Skin epidermis (tissue), 12 donors: ENCODE data around the gene PDZRN4.
"Not testable (repeated sequence)": the region's sequence is repeated elsewhere in the genome, so short reads cannot be mapped to it uniquely, and the experiment has no call there.

Experiments used
- H3K27ac ChIP-seq, 21 experiments: fragments of 200-600 bp; sonication (generic) in 11 of 21; one replicate each; pipeline ENCODE4 v1.5.0; 2020; ENCODE audit warnings: mild to moderate bottlenecking in 3 of 21, inconsistent platforms in 2 of 21, moderate library complexity in 2 of 21
- H3K4me3 ChIP-seq, 7 experiments: fragments of 200-600 bp; sonication (generic) in 2 of 7; one replicate each; pipeline ENCODE4 v1.5.0; 2020; ENCODE audit warnings: inconsistent platforms in 2 of 7, mild to moderate bottlenecking in 2 of 7, moderate library complexity in 1 of 7

The PDZRN4 gene

DNA sequence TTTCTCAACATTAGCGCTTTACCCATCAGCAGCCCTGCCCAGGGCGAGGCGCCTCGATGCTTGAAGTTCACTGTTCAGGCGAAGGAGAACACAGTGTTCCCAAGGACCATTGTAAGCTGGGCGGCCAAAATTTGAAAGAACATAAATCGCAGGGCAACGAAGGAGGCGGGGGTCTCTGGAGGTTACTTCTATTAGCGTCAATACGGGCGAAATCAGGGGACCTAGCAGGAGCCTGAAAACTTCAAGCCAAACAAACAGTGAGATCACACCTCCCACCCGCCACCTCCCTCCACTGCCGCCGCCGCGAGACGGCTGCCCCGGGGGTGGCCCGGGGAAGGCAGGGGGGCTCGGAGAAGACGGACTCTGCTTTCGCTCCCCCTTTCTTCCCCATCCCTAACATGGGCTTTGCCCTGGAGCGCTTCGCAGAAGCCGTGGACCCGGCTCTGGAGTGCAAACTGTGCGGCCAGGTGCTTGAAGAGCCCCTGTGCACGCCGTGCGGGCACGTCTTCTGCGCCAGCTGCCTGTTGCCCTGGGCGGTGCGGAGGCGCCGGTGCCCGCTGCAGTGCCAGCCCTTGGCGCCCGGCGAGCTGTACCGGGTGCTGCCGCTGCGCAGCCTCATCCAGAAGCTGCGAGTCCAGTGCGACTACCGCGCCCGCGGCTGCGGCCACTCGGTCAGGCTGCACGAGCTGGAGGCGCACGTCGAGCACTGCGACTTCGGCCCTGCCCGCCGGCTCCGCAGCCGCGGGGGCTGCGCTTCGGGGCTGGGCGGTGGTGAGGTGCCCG is at the start of gene PDZRN4:
PDZRN4 (plus strand) TSS at position 263 of the 783 bp plus-strand sequence.
- H3K27ac ChIP-seq = no peak within 1 kb of the TSS
- peak within 1 kb of the TSS in 4 of 7 experiments; percentile 12 to 29 (median 15) for H3K4me3 ChIP-seq

- no peak overlapping the region for H3K27ac ChIP-seq
- no peak overlapping the region for H3K4me3 ChIP-seq
These were observed 48.0 kb upstream of the PDZRN4 start for GRCh38 chr12:41140117-41140516.

DNA sequence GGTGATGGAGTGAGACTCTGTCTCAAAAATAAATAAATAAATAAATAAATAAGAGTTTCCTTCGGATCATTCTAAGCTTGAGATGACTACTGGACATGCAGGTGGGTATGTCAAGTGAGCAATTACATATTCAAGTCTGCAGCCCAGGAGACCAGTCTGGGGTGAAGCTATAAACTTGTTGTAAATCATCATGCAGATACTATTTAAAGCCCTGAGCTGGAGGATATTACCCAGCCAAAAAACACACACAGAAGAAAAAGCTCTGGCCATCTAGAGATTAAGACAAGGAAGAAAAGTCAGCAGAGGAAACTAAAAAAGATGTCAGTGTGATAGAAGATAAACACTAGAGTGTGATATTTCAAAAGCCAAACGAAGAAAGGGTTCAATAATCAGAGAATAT is 47.0 kb upstream of the PDZRN4 start:
- no peak overlapping the region for H3K27ac ChIP-seq

GRCh38 chr12:41142376-41142775 is 45.7 kb upstream of the PDZRN4 start:
- no peak overlapping the region for H3K27ac ChIP-seq

More for the DNA sequence above, 47.0 kb upstream of the PDZRN4 start:
- no peak overlapping the region for H3K4me3 ChIP-seq

DNA sequence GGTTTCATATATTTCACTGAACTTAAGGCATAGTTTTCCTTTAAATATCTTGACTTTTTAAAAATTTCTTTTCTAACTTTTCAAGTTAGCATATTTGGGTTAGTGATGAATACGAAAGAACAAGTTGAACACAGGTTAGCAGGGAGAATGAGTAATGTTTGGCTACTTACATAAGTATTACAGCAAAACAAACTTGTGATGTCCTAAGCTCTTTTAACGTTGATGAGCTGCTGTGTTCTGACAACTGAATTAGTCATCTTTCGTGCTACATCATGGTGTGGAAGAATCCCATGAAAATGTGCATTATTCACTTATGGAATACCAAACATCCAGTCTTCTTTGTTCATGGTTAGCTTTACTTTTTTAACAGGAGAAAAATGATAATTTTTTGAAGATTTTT is 36.3 kb upstream of the PDZRN4 start:
- no peak overlapping the region for H3K27ac ChIP-seq
- H3K4me3 ChIP-seq = no peak overlapping the region

More at GRCh38 chr12:41142376-41142775, 45.7 kb upstream of the PDZRN4 start:
- no peak overlapping the region for H3K4me3 ChIP-seq

- Histone ChIP-seq H3K4me3 (no peak overlapping the region), H3K27ac (no peak overlapping the region)
These were observed 25.7 kb upstream of the PDZRN4 start for GRCh38 chr12:41162461-41162860.

- H3K4me3 ChIP-seq = no peak overlapping the region
- H3K27ac ChIP-seq = no peak overlapping the region
These were observed 20.4 kb upstream of the PDZRN4 start for GRCh38 chr12:41167701-41168100.

- no peak overlapping the region for H3K27ac ChIP-seq
- no peak overlapping the region for H3K4me3 ChIP-seq
These were observed 13.5 kb upstream of the PDZRN4 start for GRCh38 chr12:41174602-41175001.

DNA sequence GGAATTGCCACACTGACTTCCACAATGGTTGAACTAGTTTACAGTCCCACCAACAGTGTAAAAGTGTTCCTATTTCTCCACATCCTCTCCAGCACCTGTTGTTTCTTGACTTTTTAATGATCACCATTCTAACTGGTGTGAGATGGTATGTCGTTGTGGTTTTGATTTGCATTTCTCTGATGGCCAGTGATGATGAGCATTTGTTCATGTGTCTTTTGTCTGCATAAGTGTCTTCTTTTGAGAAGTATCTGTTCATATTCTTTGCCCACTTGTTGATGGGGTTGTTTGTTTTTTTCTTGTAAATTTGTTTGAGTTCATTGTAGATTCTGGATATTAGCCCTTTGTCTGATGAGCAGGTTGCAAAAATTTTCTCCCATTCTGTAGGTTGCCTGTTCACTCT is 8.6 kb upstream of the PDZRN4 start:
- not testable (repeated sequence) for H3K27ac ChIP-seq, H3K4me3 ChIP-seq

DNA sequence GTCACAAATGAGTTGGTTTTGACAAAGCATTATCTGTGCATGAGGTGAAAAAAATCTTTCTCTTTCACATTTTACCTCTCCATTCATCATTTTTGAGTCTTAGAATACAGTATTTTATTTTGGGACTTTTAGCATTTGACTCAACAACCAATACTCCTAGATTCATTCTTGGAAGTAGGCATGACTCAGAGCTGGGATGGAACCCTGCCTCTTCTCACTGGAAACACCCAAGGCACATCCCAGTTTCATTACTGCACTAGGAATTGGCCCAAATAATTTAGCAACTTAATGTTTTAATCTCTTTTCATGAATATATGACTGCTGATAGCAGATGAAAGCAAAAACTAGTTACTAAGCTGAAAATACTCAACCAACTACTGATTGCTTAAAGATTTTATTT is 3.3 kb upstream of the PDZRN4 start:
- Histone ChIP-seq H3K27ac (no peak overlapping the region), H3K4me3 (no peak overlapping the region)

- Histone ChIP-seq H3K4me3 (no peak overlapping the region), H3K27ac (peak overlapping the region in 1 of 21 experiments; percentile 12)
These were observed 2.1 kb upstream of the PDZRN4 start for GRCh38 chr12:41186026-41186425.

DNA sequence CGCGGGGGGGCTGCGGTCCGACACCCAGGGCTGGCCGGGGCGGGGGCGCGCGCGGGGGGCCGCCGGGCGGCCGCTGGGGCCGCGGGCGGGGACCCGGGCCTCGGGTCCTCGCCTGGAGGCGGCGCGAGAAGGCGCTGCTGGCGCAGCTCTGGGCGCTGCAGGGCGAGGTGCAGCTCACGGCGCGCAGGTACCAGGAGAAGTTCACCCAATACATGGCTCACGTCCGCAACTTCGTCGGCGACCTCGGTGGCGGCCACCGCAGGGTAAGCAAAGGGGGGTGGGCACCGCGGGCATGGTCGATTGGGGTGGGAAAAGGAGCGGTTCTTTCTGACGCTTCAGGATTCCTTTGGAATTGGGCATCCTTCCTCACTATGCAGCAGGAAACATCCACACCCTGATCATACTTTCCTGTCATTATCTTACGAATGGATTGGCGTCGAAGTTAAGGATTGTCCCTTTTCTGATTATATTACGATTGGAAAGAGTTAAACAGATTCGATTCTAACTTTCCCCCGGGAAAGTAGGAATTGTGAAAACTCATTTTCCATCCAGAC is 798 bp downstream of the PDZRN4 start:
- Histone ChIP-seq H3K27ac (no peak overlapping the region), H3K4me3 (peak overlapping the region in 5 of 7 experiments; percentile 6 to 29 (median 17))

GRCh38 chr12:41189395-41190251 is 1.5 kb downstream of the PDZRN4 start:
- peak overlapping the region in 5 of 7 experiments; percentile 6 to 20 (median 12) for H3K4me3 ChIP-seq
- H3K27ac ChIP-seq = no peak overlapping the region

DNA sequence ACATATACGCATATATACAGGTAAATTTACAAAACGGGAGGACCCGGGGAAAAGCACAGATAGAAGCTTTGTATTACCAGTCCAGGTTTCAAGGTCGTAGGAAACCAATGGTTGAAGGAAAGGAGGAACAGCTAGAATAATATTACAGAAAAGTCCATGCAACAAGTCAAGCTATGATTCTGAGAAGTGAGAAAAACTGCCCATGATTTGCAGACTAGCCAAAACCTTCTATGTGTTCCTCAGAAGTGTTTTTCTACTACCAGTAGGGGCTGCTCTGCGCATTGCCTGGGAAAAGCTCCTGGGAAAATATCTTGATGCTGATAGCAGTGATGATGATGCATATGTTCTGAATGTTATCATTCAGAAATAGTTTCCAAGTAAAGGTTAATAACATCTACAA is 2.2 kb downstream of the PDZRN4 start:
- Histone ChIP-seq H3K27ac (no peak overlapping the region), H3K4me3 (peak overlapping the region in 2 of 7 experiments; percentile 19 to 20)

DNA sequence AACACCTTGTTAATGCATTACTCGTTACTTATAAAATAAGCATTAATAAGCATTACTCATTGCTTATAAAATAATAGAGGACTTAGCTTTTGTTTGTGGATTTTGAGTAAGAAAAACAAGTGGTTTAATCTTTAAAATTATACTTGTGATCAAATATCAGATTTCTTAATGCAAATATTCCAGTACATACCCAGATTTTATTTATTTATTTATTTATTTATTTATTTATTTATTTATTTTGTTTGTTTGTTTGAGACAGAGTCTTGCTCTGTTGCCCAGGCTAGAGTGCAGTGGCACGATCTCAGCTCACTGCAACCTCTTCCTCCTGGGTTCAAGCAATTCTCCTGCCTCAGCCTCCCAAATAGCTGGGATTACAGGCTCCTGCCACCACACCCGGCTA is 3.4 kb downstream of the PDZRN4 start:
- not testable (repeated sequence) for H3K4me3 ChIP-seq, H3K27ac ChIP-seq

GRCh38 chr12:41193311-41193710 is 5.2 kb downstream of the PDZRN4 start:
- H3K27ac ChIP-seq = no peak overlapping the region
- no peak overlapping the region for H3K4me3 ChIP-seq

GRCh38 chr12:41202051-41202450 is 13.9 kb downstream of the PDZRN4 start:
- Histone ChIP-seq H3K27ac (no peak overlapping the region), H3K4me3 (no peak overlapping the region)

GRCh38 chr12:41205070-41205709 is 17.1 kb downstream of the PDZRN4 start:
- no peak overlapping the region for H3K4me3 ChIP-seq
- H3K27ac ChIP-seq = no peak overlapping the region

GRCh38 chr12:41206298-41206697 is 18.2 kb downstream of the PDZRN4 start:
- Histone ChIP-seq H3K4me3 (no peak overlapping the region), H3K27ac (no peak overlapping the region)

DNA sequence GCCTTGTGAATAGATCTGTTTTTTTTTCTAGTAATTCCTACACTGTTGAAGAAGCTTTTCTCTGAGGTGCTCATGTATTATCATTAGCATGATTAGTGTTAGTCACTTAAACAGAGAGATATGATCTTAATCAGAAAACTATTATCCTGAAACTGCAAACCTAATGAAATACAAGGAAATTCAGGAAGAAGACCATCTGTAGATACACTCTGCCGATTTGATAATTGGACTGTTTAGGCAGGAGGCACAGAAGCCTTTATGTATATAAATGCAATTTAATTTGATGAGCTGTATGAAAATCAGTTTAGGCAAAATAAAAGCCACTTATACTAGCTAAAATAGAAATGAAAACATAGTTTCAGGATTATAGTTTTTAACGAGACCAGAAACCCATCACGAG is 23.3 kb downstream of the PDZRN4 start:
- no peak overlapping the region for H3K4me3 ChIP-seq
- H3K27ac ChIP-seq = no peak overlapping the region
